ENCODE data around the gene DAAM1.

The DAAM1 gene

GRCh38 chr14:59362513-59362912 is 174.0 kb downstream of the DAAM1 start:
- DNase-seq (ENCODE audit: low read depth in 2 of 2), result no peak

GRCh38 chr14:59363531-59364226 is 175.2 kb downstream of the DAAM1 start:
- DNase-seq (ENCODE audit: low read depth in 2 of 2), result no peak

GRCh38 chr14:59370158-59370742 is 181.8 kb downstream of the DAAM1 start:
- no peak for DNase-seq (ENCODE audit: low read depth in 2 of 2)

- DNase-seq (ENCODE audit: low read depth in 2 of 2), result no peak
Measured at GRCh38 chr14:59371771-59372170, 183.3 kb downstream of the DAAM1 start.

- DNase-seq (ENCODE audit: low read depth in 2 of 2), result no peak
Measured at GRCh38 chr14:59374048-59374447, 185.6 kb downstream of the DAAM1 start.

- DNase-seq (ENCODE audit: low read depth in 2 of 2), result no peak
Measured at GRCh38 chr14:59376686-59377085, 188.2 kb downstream of the DAAM1 start.

GRCh38 chr14:59377491-59377890 is 189.0 kb downstream of the DAAM1 start:
- no peak for DNase-seq (ENCODE audit: low read depth in 2 of 2)

GRCh38 chr14:59377991-59378601 is 189.6 kb downstream of the DAAM1 start:
- no peak for DNase-seq (ENCODE audit: low read depth in 2 of 2)

GRCh38 chr14:59389936-59390335 is 201.5 kb downstream of the DAAM1 start:
- DNase-seq (ENCODE audit: low read depth in 2 of 2), result no peak

- DNase-seq (ENCODE audit: low read depth in 2 of 2), result no peak
Measured at GRCh38 chr14:59391388-59391787, 202.9 kb downstream of the DAAM1 start.

GRCh38 chr14:59394268-59394667 is 205.8 kb downstream of the DAAM1 start:
- no peak for DNase-seq (ENCODE audit: low read depth in 2 of 2)

GRCh38 chr14:59395672-59396071 is 207.2 kb downstream of the DAAM1 start:
- DNase-seq (ENCODE audit: low read depth in 2 of 2), result no peak

GRCh38 chr14:59398841-59399240 is 210.4 kb downstream of the DAAM1 start:
- DNase-seq (ENCODE audit: low read depth in 2 of 2), result no peak

- DNase-seq (ENCODE audit: low read depth in 2 of 2), result no peak
Measured at GRCh38 chr14:59406454-59407245, 218.2 kb downstream of the DAAM1 start.

- no peak for DNase-seq (ENCODE audit: low read depth in 2 of 2)
Measured at GRCh38 chr14:59407246-59408010, 219.0 kb downstream of the DAAM1 start.

GRCh38 chr14:59415836-59416602 is 227.6 kb downstream of the DAAM1 start:
- no peak for DNase-seq (ENCODE audit: low read depth in 2 of 2)

GRCh38 chr14:59417311-59417710 is 228.8 kb downstream of the DAAM1 start:
- no peak for DNase-seq (ENCODE audit: low read depth in 2 of 2)

GRCh38 chr14:59419303-59419702 is 230.8 kb downstream of the DAAM1 start:
- DNase-seq (ENCODE audit: low read depth in 2 of 2), result no peak
